GM12878 (cell line): Measurements from ENCODE around the gene FDX2. TPM values are rescaled to one million over a fixed set of nuclear protein-coding genes. Genes with fewer than 3 reads are reported as not detected.
A peak's percentile ranks its signal among the peaks of the same experiment; 100 is the strongest.

ENCODE experiments used
- ATAC-seq: fragments of 200-7000 bp; cut with Tn5 transposase; 3 replicates; pipeline ENCODE4 v1.9.1; 2020; ENCODE audit warnings: mild to moderate bottlenecking, moderate library complexity
- BruUV-seq: library from RNA; stranded (reverse); fragments of 400-500 nt; replicated peaks from 2 replicates; lab custom pipeline; 2021; lab: Mats Ljungman, UMichigan
- CTCF ChIA-PET: fragments of 300-600 bp; sonication (Branson Sonifier 250); formaldehyde crosslinking; extraction: SDS; loops from one replicate; lab custom pipeline; 2021; ENCODE audit warnings: inconsistent platforms; lab: Yijun Ruan, JAX
- POLR2A ChIA-PET: fragments of 350-600 bp; formaldehyde crosslinking; extraction: SDS; loops from one replicate; lab custom pipeline; 2021; ENCODE audit warnings: inconsistent platforms; lab: Charles Lee
- RAD21 ChIA-PET: fragments of 300-600 bp; sonication (Branson Sonifier 250); formaldehyde crosslinking; loops from one replicate; lab custom pipeline; 2023; ENCODE audit warnings: antibody characterized with exemption; ENCODE audit not compliant: unreplicated experiment; lab: Charles Lee
- SMC1A ChIA-PET: fragments of 300-600 bp; sonication (Branson Sonifier 250); formaldehyde crosslinking; loops from one replicate; lab custom pipeline; 2023; ENCODE audit not compliant: unreplicated experiment, uncharacterized antibody; lab: Charles Lee
- DNase-seq: peaks from one replicate; pipeline ENCODE4 v3.0.0-alpha.2; 2011; ENCODE audit warnings: low read depth, low spot score
- FAIRE-seq: peaks from 3 replicates; lab custom pipeline; 2011; peaks lifted over from hg19 to GRCh38; lab: Jason Lieb, UNC
- H2AFZ ChIP-seq: 2 replicates; pipeline ENCODE4 v1.6.0; 2011; ENCODE audit warnings: low read depth, low read length, control low read depth; ENCODE audit not compliant: control insufficient read depth
- H3K27ac ChIP-seq: 2 replicates; pipeline ENCODE4 v1.5.1; 2011; ENCODE audit warnings: control low read depth; ENCODE audit not compliant: control insufficient read depth, insufficient read depth
- H3K27me3 ChIP-seq, 2 experiments: replicated peaks in 1 of 2; 2 replicates each; pipeline versions ENCODE4 v1.6.0 to v1.6.1; 2011; ENCODE audit warnings: low read length in 1 of 2; ENCODE audit not compliant: control insufficient read depth in 2 of 2, insufficient read depth in 2 of 2
- H3K36me3 ChIP-seq, 2 experiments: 2 replicates each; pipeline ENCODE4 v1.5.1; 2011; ENCODE audit warnings: low read length in 1 of 2; ENCODE audit not compliant: control insufficient read depth in 2 of 2, insufficient read depth in 2 of 2
- H3K4me1 ChIP-seq: 2 replicates; pipeline ENCODE4 v1.6.1; 2011; ENCODE audit warnings: mild to moderate bottlenecking, low read length, moderate library complexity, mixed read lengths; ENCODE audit not compliant: control insufficient read depth, insufficient read depth
- H3K4me2 ChIP-seq: 2 replicates; pipeline ENCODE4 v1.6.0; 2011; ENCODE audit warnings: control low read depth; ENCODE audit not compliant: control insufficient read depth, insufficient read depth
- H3K4me3 ChIP-seq: fragments of 200-600 bp; sonication (generic); 2 replicates; pipeline ENCODE4 v1.5.1; 2016
- H3K79me2 ChIP-seq: 2 replicates; pipeline ENCODE4 v1.6.0; 2011; ENCODE audit warnings: low read length; ENCODE audit not compliant: control insufficient read depth, insufficient read depth
- H3K9ac ChIP-seq: 2 replicates; pipeline ENCODE4 v1.8.0; 2011; ENCODE audit warnings: low read length, control low read depth, mixed read lengths; ENCODE audit not compliant: control insufficient read depth, insufficient read depth
- H3K9me3 ChIP-seq: replicated peaks from 3 replicates; pipeline ENCODE4 v1.5.1; 2011; ENCODE audit warnings: mild to moderate bottlenecking, low read length; ENCODE audit not compliant: control insufficient read depth, insufficient read depth
- H4K20me1 ChIP-seq: 2 replicates; pipeline ENCODE4 v1.6.0; 2011; ENCODE audit not compliant: control insufficient read depth, insufficient read depth
- CBX5 ChIP-seq: sonication (generic); IDR thresholded peaks from 2 replicates; pipeline ENCODE4 v1.6.1; 2016; ENCODE audit warnings: low read depth, moderate library complexity, mild to moderate bottlenecking, inconsistent platforms
- CREB1 ChIP-seq: IDR thresholded peaks from 2 replicates; pipeline ENCODE4 v1.6.1; 2012; ENCODE audit warnings: low read depth, mild to moderate bottlenecking, inconsistent platforms
- POLR2A ChIP-seq: IDR thresholded peaks from 2 replicates; pipeline ENCODE4 v1.6.1; 2011; ENCODE audit warnings: low read depth, mild to moderate bottlenecking, low read length
- WGBS: methylation state at CpG from one replicate; pipeline ENCODE4 v1.1.6; 2016; ENCODE audit warnings: low lambda C conversion rate; ENCODE audit not compliant: insufficient replicate concordance, insufficient coverage; ENCODE audit errors: missing lambda C conversion rate; 5-methylcytosine and 5-hydroxymethylcytosine counted together
- in situ Hi-C: fragments of 300-500 bp; cut with MboI; formaldehyde crosslinking; loops from 9 replicates; pipeline ENCODE4 v1.14.3; 2018; ENCODE audit warnings: mixed read lengths
- intact Hi-C: fragments of 100-400 bp; cut with micrococcal nuclease; formaldehyde crosslinking; loops from one replicate; pipeline ENCODE4 v1.14.2; 2022; ENCODE audit not compliant: unreplicated experiment
- polyA plus RNA-seq, 11 experiments: library from polyadenylated mRNA; depleted of rRNA in 4 of 11; unstranded in 6 of 11; stranded (reverse) in 5 of 11; fragments of >200 nt; fragmentation: Nextera tagmentation in 4 of 11; fragmentation: Illumina TruSeq in 1 of 11; extraction: Ambion mirVana in 4 of 11; extraction: Trizol in 1 of 11; gene quantifications; 1 replicate in 1 of 11; 2 replicates in 10 of 11; pipeline versions ENCODE4 v1.2.1 to v1.2.3, GENCODE V29; 2011 to 2016; ENCODE audit warnings: inconsistent platforms in 2 of 11, missing spikeins in 2 of 11, low read depth in 1 of 11
- total RNA-seq, 4 experiments: library from RNA; depleted of rRNA in 3 of 4; stranded (reverse); fragments of >200 nt in 3 of 4; fragmentation: Illumina TruSeq in 1 of 4; extraction: Trizol in 1 of 4; gene quantifications; 2 replicates each; pipeline versions ENCODE4 v1.2.1 to v1.2.3, GENCODE V29; 2013 to 2021
- TF ChIP-seq, protein P1 (sequence below): IDR thresholded peaks from 2 replicates; pipeline ENCODE4 v1.6.1; 2012; ENCODE audit warnings: low read depth, low read length, improper control_type of control experiment
- TF ChIP-seq, protein P2 (sequence below): fragments of 450-650 bp; IDR thresholded peaks from 2 replicates; pipeline ENCODE4 v1.6.1; 2017; ENCODE audit warnings: antibody characterized with exemption, mild to moderate bottlenecking, moderate library complexity
- TF ChIP-seq, protein P3 (sequence below): fragments of 450-650 bp; IDR thresholded peaks from 2 replicates; pipeline ENCODE4 v1.6.1; 2017; ENCODE audit warnings: mild to moderate bottlenecking
- TF ChIP-seq, protein P4 (sequence below): IDR thresholded peaks from 2 replicates; pipeline ENCODE4 v1.6.1; 2011; ENCODE audit warnings: borderline replicate concordance, low read depth, mild to moderate bottlenecking, moderate library complexity, low read length; ENCODE audit not compliant: insufficient read depth, poor library complexity, severe bottlenecking
- TF ChIP-seq, protein P5 (sequence below): fragments of 450-650 bp; IDR thresholded peaks from 2 replicates; pipeline ENCODE4 v1.6.1; 2016; ENCODE audit warnings: mild to moderate bottlenecking

FDX2 gene
- total and polyA plus RNA-seq, 10 of the 15 experiments (the other 5 are each of a cell fraction or from before 2014, with no cell fraction given): 1.4 to 50.4 (median 24.7) TPM

DNA sequence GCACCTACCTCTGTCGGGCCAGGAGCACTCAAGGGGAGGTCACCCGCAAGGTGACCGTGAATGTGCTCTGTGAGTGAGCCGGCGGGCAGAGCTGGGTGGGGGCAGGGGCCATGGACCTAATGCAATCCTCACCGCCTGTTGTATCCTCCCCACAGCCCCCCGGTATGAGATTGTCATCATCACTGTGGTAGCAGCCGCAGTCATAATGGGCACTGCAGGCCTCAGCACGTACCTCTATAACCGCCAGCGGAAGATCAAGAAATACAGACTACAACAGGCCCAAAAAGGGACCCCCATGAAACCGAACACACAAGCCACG is 30.9 kb downstream of the FDX2 start:
- TF ChIP-seq, protein P1, sequence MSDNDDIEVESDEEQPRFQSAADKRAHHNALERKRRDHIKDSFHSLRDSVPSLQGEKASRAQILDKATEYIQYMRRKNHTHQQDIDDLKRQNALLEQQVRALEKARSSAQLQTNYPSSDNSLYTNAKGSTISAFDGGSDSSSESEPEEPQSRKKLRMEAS: no peak
- TF ChIP-seq, protein P2, sequence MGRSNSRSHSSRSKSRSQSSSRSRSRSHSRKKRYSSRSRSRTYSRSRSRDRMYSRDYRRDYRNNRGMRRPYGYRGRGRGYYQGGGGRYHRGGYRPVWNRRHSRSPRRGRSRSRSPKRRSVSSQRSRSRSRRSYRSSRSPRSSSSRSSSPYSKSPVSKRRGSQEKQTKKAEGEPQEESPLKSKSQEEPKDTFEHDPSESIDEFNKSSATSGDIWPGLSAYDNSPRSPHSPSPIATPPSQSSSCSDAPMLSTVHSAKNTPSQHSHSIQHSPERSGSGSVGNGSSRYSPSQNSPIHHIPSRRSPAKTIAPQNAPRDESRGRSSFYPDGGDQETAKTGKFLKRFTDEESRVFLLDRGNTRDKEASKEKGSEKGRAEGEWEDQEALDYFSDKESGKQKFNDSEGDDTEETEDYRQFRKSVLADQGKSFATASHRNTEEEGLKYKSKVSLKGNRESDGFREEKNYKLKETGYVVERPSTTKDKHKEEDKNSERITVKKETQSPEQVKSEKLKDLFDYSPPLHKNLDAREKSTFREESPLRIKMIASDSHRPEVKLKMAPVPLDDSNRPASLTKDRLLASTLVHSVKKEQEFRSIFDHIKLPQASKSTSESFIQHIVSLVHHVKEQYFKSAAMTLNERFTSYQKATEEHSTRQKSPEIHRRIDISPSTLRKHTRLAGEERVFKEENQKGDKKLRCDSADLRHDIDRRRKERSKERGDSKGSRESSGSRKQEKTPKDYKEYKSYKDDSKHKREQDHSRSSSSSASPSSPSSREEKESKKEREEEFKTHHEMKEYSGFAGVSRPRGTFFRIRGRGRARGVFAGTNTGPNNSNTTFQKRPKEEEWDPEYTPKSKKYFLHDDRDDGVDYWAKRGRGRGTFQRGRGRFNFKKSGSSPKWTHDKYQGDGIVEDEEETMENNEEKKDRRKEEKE: no peak
- no peak for TF ChIP-seq CBX5
- TF ChIP-seq, protein P3, sequence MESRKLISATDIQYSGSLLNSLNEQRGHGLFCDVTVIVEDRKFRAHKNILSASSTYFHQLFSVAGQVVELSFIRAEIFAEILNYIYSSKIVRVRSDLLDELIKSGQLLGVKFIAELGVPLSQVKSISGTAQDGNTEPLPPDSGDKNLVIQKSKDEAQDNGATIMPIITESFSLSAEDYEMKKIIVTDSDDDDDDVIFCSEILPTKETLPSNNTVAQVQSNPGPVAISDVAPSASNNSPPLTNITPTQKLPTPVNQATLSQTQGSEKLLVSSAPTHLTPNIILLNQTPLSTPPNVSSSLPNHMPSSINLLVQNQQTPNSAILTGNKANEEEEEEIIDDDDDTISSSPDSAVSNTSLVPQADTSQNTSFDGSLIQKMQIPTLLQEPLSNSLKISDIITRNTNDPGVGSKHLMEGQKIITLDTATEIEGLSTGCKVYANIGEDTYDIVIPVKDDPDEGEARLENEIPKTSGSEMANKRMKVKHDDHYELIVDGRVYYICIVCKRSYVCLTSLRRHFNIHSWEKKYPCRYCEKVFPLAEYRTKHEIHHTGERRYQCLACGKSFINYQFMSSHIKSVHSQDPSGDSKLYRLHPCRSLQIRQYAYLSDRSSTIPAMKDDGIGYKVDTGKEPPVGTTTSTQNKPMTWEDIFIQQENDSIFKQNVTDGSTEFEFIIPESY: peak; percentile 58; the same call in 1 of the 2 replicates
- TF ChIP-seq, protein P4, sequence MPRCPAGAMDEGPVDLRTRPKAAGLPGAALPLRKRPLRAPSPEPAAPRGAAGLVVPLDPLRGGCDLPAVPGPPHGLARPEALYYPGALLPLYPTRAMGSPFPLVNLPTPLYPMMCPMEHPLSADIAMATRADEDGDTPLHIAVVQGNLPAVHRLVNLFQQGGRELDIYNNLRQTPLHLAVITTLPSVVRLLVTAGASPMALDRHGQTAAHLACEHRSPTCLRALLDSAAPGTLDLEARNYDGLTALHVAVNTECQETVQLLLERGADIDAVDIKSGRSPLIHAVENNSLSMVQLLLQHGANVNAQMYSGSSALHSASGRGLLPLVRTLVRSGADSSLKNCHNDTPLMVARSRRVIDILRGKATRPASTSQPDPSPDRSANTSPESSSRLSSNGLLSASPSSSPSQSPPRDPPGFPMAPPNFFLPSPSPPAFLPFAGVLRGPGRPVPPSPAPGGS: no peak
- 0 out of 2 replicates have a peak, but pooled peaks have one; percentile 56 for TF ChIP-seq POLR2A
- TF ChIP-seq, protein P5, sequence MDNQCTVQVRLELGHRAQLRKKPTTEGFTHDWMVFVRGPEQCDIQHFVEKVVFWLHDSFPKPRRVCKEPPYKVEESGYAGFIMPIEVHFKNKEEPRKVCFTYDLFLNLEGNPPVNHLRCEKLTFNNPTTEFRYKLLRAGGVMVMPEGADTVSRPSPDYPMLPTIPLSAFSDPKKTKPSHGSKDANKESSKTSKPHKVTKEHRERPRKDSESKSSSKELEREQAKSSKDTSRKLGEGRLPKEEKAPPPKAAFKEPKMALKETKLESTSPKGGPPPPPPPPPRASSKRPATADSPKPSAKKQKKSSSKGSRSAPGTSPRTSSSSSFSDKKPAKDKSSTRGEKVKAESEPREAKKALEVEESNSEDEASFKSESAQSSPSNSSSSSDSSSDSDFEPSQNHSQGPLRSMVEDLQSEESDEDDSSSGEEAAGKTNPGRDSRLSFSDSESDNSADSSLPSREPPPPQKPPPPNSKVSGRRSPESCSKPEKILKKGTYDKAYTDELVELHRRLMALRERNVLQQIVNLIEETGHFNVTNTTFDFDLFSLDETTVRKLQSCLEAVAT: 0 out of 2 replicates have a peak, but pooled peaks have one; percentile 17
- TF ChIP-seq CREB1: no peak
- no peak for FAIRE-seq
- Histone ChIP-seq H3K4me2 (no peak overlapping the region), H2AFZ (no peak overlapping the region), H3K4me3 (no peak overlapping the region), H3K4me1 (peaks cover 50% of the 10 kb centered on the region), H3K36me3 (peaks cover 27 to 30% of the 10 kb centered on the region in 2 experiments; a peak in 3 of 4 replicates), H4K20me1 (peaks cover 10% of the 10 kb centered on the region; the same call in 1 of the 2 replicates), H3K9me3 (no peaks in the 10 kb centered on the region), H3K79me2 (peaks cover 5% of the 10 kb centered on the region), H3K27ac (no peak overlapping the region), H3K9ac (no peak overlapping the region), H3K27me3 (no peaks in the 10 kb centered on the region)
- BruUV-seq: no TSS peak
- POLR2A ChIA-PET: interaction anchor here (5.5 kb wide), 1 partner anchor 14 kb away, joined by 69 read pairs; the partner anchor contains the start of gene ICAM1
- intact Hi-C loops (no loop called here), in situ Hi-C loops (no loop called here)
- no peak for DNase-seq
- WGBS: 98% methylated on average over 13 of the region's 13 CpGs
- RAD21 ChIA-PET: interaction anchor here (0.7 kb wide), 1 partner anchor 96 kb away, joined by 3 read pairs; the partner anchor contains the start of gene TYK2
- CTCF ChIA-PET: interaction anchor here (5.9 kb wide), 1 partner anchor 14 kb away, joined by 58 read pairs; the partner anchor contains the start of gene ICAM1
- ATAC-seq: no peak
- SMC1A ChIA-PET: interaction anchor here (0.7 to 3.7 kb wide), 3 partner anchors 13 to 14 kb away, joined by 3 to 50 read pairs (median 4); partner anchors contain the start of gene ICAM1
